ENCODE measurements around the gene EHD1.

GRCh38 chr11:64810891-64811272, 67.5 kb downstream of the EHD1 start:
- TF ChIP-seq POLR2A (IDR thresholded peaks at IDR 0.05), result no peak
- no peak for TF ChIP-seq CTCF (IDR thresholded peaks at IDR 0.05)

Data from esophagus squamous epithelium (tissue), 4 donors.